GM19193 (cell line): ENCODE data around the gene TECPR2.

Source experiments
- POLR2A ChIP-seq: IDR thresholded peaks from 4 replicates; pipeline ENCODE4 v1.6.1; 2011; ENCODE audit not compliant: insufficient read depth, insufficient read length; ENCODE audit errors: extremely low read depth

The TECPR2 gene

GRCh38 chr14:102485693-102486512 is 123.2 kb downstream of the TECPR2 start:
- TF ChIP-seq POLR2A = no peak

- TF ChIP-seq POLR2A = no peak
These were observed 123.9 kb downstream of the TECPR2 start for GRCh38 chr14:102486513-102487203.

GRCh38 chr14:102487204-102487577 is 124.5 kb downstream of the TECPR2 start:
- no peak for TF ChIP-seq POLR2A

GRCh38 chr14:102490456-102490855 is 127.7 kb downstream of the TECPR2 start:
- no peak for TF ChIP-seq POLR2A

GRCh38 chr14:102491366-102491765 is 128.6 kb downstream of the TECPR2 start:
- TF ChIP-seq POLR2A = no peak

- no peak for TF ChIP-seq POLR2A
These were observed 129.2 kb downstream of the TECPR2 start for GRCh38 chr14:102491786-102492530.

- no peak for TF ChIP-seq POLR2A
These were observed 129.8 kb downstream of the TECPR2 start for GRCh38 chr14:102492531-102492910.

GRCh38 chr14:102493096-102493495 is 130.4 kb downstream of the TECPR2 start:
- TF ChIP-seq POLR2A = no peak

GRCh38 chr14:102493585-102493984 is 130.8 kb downstream of the TECPR2 start:
- no peak for TF ChIP-seq POLR2A

GRCh38 chr14:102495491-102496330 is 133.0 kb downstream of the TECPR2 start:
- no peak for TF ChIP-seq POLR2A

- no peak for TF ChIP-seq POLR2A
These were observed 133.6 kb downstream of the TECPR2 start for GRCh38 chr14:102496331-102496691.

GRCh38 chr14:102496958-102497744 is 134.4 kb downstream of the TECPR2 start:
- no peak for TF ChIP-seq POLR2A

- no peak for TF ChIP-seq POLR2A
These were observed 135.4 kb downstream of the TECPR2 start for GRCh38 chr14:102497998-102498677.
